ENCODE data around the gene FNDC3A. TPM values are rescaled to one million over a fixed set of nuclear protein-coding genes. Genes with fewer than 3 reads are reported as not detected.

FNDC3A gene
- total and polyA plus RNA-seq, 2 donors from 2014 or later, result 12.5 to 67.8 TPM

DNA sequence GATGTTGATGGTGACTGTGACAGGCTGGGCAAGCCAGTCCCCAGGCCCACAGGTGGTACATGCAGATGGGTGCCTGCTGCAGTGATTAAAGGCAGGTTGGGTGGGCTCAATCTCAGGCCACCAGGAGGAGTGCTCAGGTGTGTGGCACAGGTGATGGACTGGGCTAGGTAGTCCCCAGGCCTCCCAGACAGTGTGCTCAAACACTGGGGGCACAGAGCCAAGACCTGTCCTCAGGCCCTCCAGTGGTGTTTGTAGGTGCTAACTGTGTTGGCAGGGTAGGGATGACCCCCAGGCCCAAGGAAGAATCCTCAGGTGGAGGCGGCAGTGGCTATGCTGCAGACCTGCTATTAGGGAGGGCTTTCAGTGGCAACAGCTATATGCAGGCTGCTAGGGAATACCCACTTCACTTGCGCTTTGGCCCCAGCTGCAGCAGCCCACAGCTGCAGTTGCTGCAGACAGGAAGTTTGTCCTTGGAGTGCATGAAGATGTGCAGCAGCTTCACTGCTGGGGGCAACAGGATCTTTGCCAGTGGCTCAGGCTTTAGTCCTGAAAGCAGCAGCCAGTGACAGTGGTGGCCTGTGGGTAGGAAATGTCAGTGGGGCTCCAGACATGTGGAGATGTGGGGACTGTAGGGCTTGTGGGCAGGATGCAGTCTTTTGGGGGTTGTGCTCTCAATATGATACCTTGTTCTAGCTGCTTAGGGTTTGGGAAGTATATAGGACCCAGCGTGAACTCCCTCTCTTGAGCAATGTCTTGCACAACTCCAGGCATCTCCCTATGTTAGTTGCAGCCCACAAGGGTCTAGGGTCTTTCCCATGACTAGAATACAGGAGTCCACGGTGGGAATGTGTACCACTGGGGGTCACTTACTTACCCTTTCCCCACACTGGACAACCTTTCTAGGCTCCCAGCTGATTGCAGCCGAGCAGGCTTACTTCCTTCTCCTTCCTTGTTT is 190.4 kb downstream of the FNDC3A start:
- peaks cover 0 to 10% (median 8%) of the 10 kb centered on the region in 3 donors for H3K36me3 ChIP-seq (ENCODE audit: control insufficient read depth in 2 of 3, insufficient read depth in 3 of 3, low read length in 3 of 3)
- H3K9me3 ChIP-seq (ENCODE audit: control insufficient read depth in 2 of 3, insufficient read depth in 1 of 3, low read length in 3 of 3), result peaks cover 0 to 9% (median 3%) of the 10 kb centered on the region in 3 donors
- intact Hi-C loops (cut with DNase I), result no loop called here
- H3K4me1 ChIP-seq (ENCODE audit: control insufficient read depth in 2 of 3, insufficient read depth in 2 of 3, low read depth in 1 of 3, low read length in 3 of 3), result no peaks in the 10 kb centered on the region
- TF ChIP-seq CTCF (IDR thresholded peaks at IDR 0.05; ENCODE audit: borderline replicate concordance, extremely low read depth, insufficient read depth), result no peak
- DNase-seq (peak in 1 of 5 donors; percentile 37), FAIRE-seq (no peak)
- H3K4me3 ChIP-seq (ENCODE audit: low read length in 3 of 3), result no peak overlapping the region
- no peak overlapping the region for H3K9ac ChIP-seq (ENCODE audit: low read length in 3 of 3)
- H3K27ac ChIP-seq (ENCODE audit: low read depth in 2 of 2, low read length in 2 of 2), result no peak overlapping the region
- no peaks in the 10 kb centered on the region for H3K27me3 ChIP-seq (ENCODE audit: control insufficient read depth, insufficient read depth, low read length)

DNA sequence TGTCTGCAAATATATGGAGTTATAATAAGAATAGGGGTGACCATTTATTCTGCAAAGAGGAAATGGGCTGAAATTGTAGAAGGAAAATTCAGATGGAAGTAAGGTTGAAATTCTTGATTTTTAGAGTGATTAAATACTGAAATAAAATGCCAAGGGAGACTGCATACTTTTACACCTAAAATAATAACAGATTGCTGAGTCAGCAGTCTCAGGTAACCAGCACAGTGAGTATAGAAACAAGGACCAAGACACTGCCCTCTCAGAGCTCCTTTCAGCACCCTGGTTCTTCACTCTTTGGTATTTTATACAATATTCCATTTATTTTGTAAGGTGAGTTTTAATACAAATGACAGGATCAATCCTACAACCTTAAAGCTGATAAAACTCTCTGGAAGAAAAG is 195.6 kb downstream of the FNDC3A start:
- TF ChIP-seq CTCF (IDR thresholded peaks at IDR 0.05; ENCODE audit: borderline replicate concordance, extremely low read depth, insufficient read depth), result no peak
- H3K36me3 ChIP-seq (ENCODE audit: control insufficient read depth in 2 of 3, insufficient read depth in 3 of 3, low read length in 3 of 3), result peaks cover 0 to 18% (median 7%) of the 10 kb centered on the region in 3 donors
- no peak overlapping the region for H3K27ac ChIP-seq (ENCODE audit: low read depth in 2 of 2, low read length in 2 of 2)
- H3K9ac ChIP-seq (ENCODE audit: low read length in 3 of 3), result no peak overlapping the region
- H3K27me3 ChIP-seq (ENCODE audit: control insufficient read depth, insufficient read depth, low read length), result no peaks in the 10 kb centered on the region
- no peak overlapping the region for H3K4me3 ChIP-seq (ENCODE audit: low read length in 3 of 3)
- DNase-seq, result no peak
- H3K4me1 ChIP-seq (ENCODE audit: control insufficient read depth in 2 of 3, insufficient read depth in 2 of 3, low read depth in 1 of 3, low read length in 3 of 3), result no peaks in the 10 kb centered on the region
- no peaks in the 10 kb centered on the region for H3K9me3 ChIP-seq (ENCODE audit: control insufficient read depth in 2 of 3, insufficient read depth in 1 of 3, low read length in 3 of 3)
- no peak for FAIRE-seq
- intact Hi-C loops (cut with DNase I), result no loop called here

GRCh38 chr13:49183672-49184325 is 208.1 kb downstream of the FNDC3A start:
- Histone ChIP-seq H3K27me3 (ENCODE audit: control insufficient read depth, insufficient read depth, low read length) (no peaks in the 10 kb centered on the region), H3K4me3 (ENCODE audit: low read length in 3 of 3) (no peak overlapping the region), H3K4me1 (ENCODE audit: control insufficient read depth in 2 of 3, insufficient read depth in 2 of 3, low read depth in 1 of 3, low read length in 3 of 3) (no peaks in the 10 kb centered on the region), H3K27ac (ENCODE audit: low read depth in 2 of 2, low read length in 2 of 2) (no peak overlapping the region), H3K9ac (ENCODE audit: low read length in 3 of 3) (no peak overlapping the region), H3K36me3 (ENCODE audit: control insufficient read depth in 2 of 3, insufficient read depth in 3 of 3, low read length in 3 of 3) (peaks cover 9 to 45% (median 13%) of the 10 kb centered on the region in 3 donors), H3K9me3 (ENCODE audit: control insufficient read depth in 2 of 3, insufficient read depth in 1 of 3, low read length in 3 of 3) (no peaks in the 10 kb centered on the region)
- intact Hi-C loops (cut with DNase I), result no loop called here
- FAIRE-seq, result no peak
- no peak for DNase-seq
- TF ChIP-seq CTCF (IDR thresholded peaks at IDR 0.05; ENCODE audit: borderline replicate concordance, extremely low read depth, insufficient read depth), result no peak
